Neural cell (in vitro differentiated cells): ENCODE results near the gene ELAC1. TPM values are rescaled to one million over a fixed set of nuclear protein-coding genes. Genes with fewer than 3 reads are reported as not detected.

ENCODE experiments used
- H2AFZ ChIP-seq: fragments of 200-600, 300-800 bp; sonication (generic), shearing (Covaris generic); 2 replicates; pipeline ENCODE4 v1.6.0; 2014; ENCODE audit warnings: low read depth, mild to moderate bottlenecking, antibody characterized with exemption, low read length, moderate library complexity
- H3F3A ChIP-seq: fragments of 200-600 bp; shearing (Covaris generic); 2 replicates; pipeline ENCODE4 v1.6.1; 2016; ENCODE audit warnings: mild to moderate bottlenecking, moderate library complexity, mixed read lengths, antibody characterized with exemption, low read length; ENCODE audit not compliant: insufficient read depth, poor library complexity, severe bottlenecking
- H3K27ac ChIP-seq: fragments of 200-600, 300-800 bp; sonication (generic), shearing (Covaris generic); 2 replicates; pipeline ENCODE4 v1.5.1; 2014; ENCODE audit warnings: mild to moderate bottlenecking, low read length, moderate library complexity
- H3K27me3 ChIP-seq: fragments of 300-800, 200-600 bp; sonication (generic), shearing (Covaris generic); 2 replicates; pipeline ENCODE4 v1.6.0; 2014; ENCODE audit warnings: mild to moderate bottlenecking, low read depth, low read length, moderate library complexity; ENCODE audit not compliant: insufficient read depth
- H3K36me3 ChIP-seq: fragments of 300-800, 200-600 bp; sonication (generic), shearing (Covaris generic); 2 replicates; pipeline ENCODE4 v1.5.1; 2014; ENCODE audit warnings: mild to moderate bottlenecking, antibody characterized with exemption, low read length, moderate library complexity; ENCODE audit not compliant: insufficient read depth
- H3K4me2 ChIP-seq: fragments of 300-800, 200-600 bp; sonication (generic), shearing (Covaris generic); 2 replicates; pipeline ENCODE4 v1.6.0; 2014; ENCODE audit warnings: mild to moderate bottlenecking, low read length
- H3K4me3 ChIP-seq: fragments of 300-800, 200-600 bp; sonication (generic), shearing (Covaris generic); 2 replicates; pipeline ENCODE4 v1.5.1; 2014; ENCODE audit warnings: mild to moderate bottlenecking, low read length, moderate library complexity
- H3K79me2 ChIP-seq: fragments of 200-600 bp; shearing (Covaris generic); replicated peaks from 2 replicates; pipeline ENCODE4 v1.6.0; 2014; ENCODE audit warnings: mild to moderate bottlenecking, low read length, moderate library complexity; ENCODE audit not compliant: insufficient read depth
- H3K9ac ChIP-seq: fragments of 300-800, 200-600 bp; sonication (generic), shearing (Covaris generic); 2 replicates; pipeline ENCODE4 v1.6.1; 2016; ENCODE audit warnings: mild to moderate bottlenecking, low read length, mixed read lengths
- H3K9me2 ChIP-seq: fragments of 200-600 bp; shearing (Covaris generic); 2 replicates; pipeline ENCODE4 v1.6.1; 2016; ENCODE audit warnings: mild to moderate bottlenecking, low read length, mixed read lengths; ENCODE audit not compliant: insufficient read depth
- H3K9me3 ChIP-seq: fragments of 200-600, 300-800 bp; sonication (generic), shearing (Covaris generic); 2 replicates; pipeline ENCODE4 v1.6.1; 2016; ENCODE audit warnings: mild to moderate bottlenecking, mixed run types, low read length, moderate library complexity, mixed read lengths
- H4K20me1 ChIP-seq: fragments of 200-600 bp; shearing (Covaris generic); 2 replicates; pipeline ENCODE4 v1.6.1; 2016; ENCODE audit warnings: mild to moderate bottlenecking, mixed run types; ENCODE audit not compliant: insufficient read depth
- CTCF ChIP-seq: fragments of 450-650 bp; IDR thresholded peaks from 2 replicates; pipeline ENCODE4 v1.5.1; 2014; ENCODE audit warnings: antibody characterized with exemption, mild to moderate bottlenecking, moderate library complexity; ENCODE audit not compliant: poor library complexity, severe bottlenecking
- EP300 ChIP-seq: fragments of 450-650 bp; conservative IDR thresholded peaks from 2 replicates; pipeline ENCODE4 v1.6.1; 2014; ENCODE audit warnings: antibody characterized with exemption, mild to moderate bottlenecking, moderate library complexity; ENCODE audit not compliant: poor library complexity, severe bottlenecking
- EZH2 ChIP-seq: fragments of 200-600, 300-800 bp; shearing (Covaris generic), sonication (generic); IDR thresholded peaks from 2 replicates; pipeline ENCODE4 v1.6.1; 2014; ENCODE audit warnings: antibody characterized with exemption, low read length, borderline replicate concordance, mild to moderate bottlenecking; ENCODE audit not compliant: insufficient read depth, poor library complexity, severe bottlenecking
- MXI1 ChIP-seq: fragments of 450-650 bp; conservative IDR thresholded peaks from 2 replicates; pipeline ENCODE4 v1.6.1; 2014; ENCODE audit warnings: antibody characterized with exemption, mild to moderate bottlenecking; ENCODE audit not compliant: poor library complexity, severe bottlenecking
- POLR2AphosphoS5 ChIP-seq: IDR thresholded peaks from 2 replicates; pipeline ENCODE4 v1.6.1; 2012
- RAD21 ChIP-seq: fragments of 450-650 bp; conservative IDR thresholded peaks from 2 replicates; pipeline ENCODE4 v1.6.1; 2014; ENCODE audit warnings: antibody characterized with exemption, mild to moderate bottlenecking, moderate library complexity
- REST ChIP-seq: IDR thresholded peaks from 2 replicates; pipeline ENCODE4 v1.6.1; 2012; ENCODE audit warnings: borderline replicate concordance
- SMC3 ChIP-seq: fragments of 450-650 bp; conservative IDR thresholded peaks from 2 replicates; pipeline ENCODE4 v1.6.1; 2014; ENCODE audit warnings: antibody characterized with exemption, mild to moderate bottlenecking, moderate library complexity; ENCODE audit not compliant: poor library complexity
- TAF1 ChIP-seq: IDR thresholded peaks from 2 replicates; pipeline ENCODE4 v1.6.1; 2012; ENCODE audit warnings: low read depth
- polyA plus RNA-seq: library from polyadenylated mRNA; depleted of rRNA; stranded (reverse); fragments of >200 nt; gene quantifications from 2 replicates; pipeline ENCODE4 v1.2.3, GENCODE V29; 2014

The ELAC1 gene
- polyA plus RNA-seq, 1 donor from 2014 or later, result 20.6 TPM

- no peak overlapping the region for H3K4me2 ChIP-seq
- H3K9me2 ChIP-seq, result no peaks in the 10 kb centered on the region
- H2AFZ ChIP-seq, result no peak overlapping the region
- no peak overlapping the region for H3K27ac ChIP-seq
- no peaks in the 10 kb centered on the region for H3K79me2 ChIP-seq
- no peaks in the 10 kb centered on the region for H3K9me3 ChIP-seq
- H3K36me3 ChIP-seq, result no peaks in the 10 kb centered on the region
- H3F3A ChIP-seq, result no peaks in the 10 kb centered on the region
- TF ChIP-seq TAF1 (no peak), EP300 (no peak), MXI1 (no peak), REST (no peak), EZH2 (no peak), CTCF (no peak), RAD21 (no peak), SMC3 (no peak), POLR2AphosphoS5 (no peak)
- no peaks in the 10 kb centered on the region for H3K27me3 ChIP-seq
- no peak overlapping the region for H3K9ac ChIP-seq
- H4K20me1 ChIP-seq, result no peaks in the 10 kb centered on the region
- no peak overlapping the region for H3K4me3 ChIP-seq
Measured at GRCh38 chr18:51017140-51017879, 49.5 kb downstream of the ELAC1 start.

- Histone ChIP-seq H3K4me3 (no peak overlapping the region), H3K9me3 (peaks cover 4% of the 10 kb centered on the region), H4K20me1 (no peaks in the 10 kb centered on the region), H3K9me2 (no peaks in the 10 kb centered on the region), H3K27me3 (no peaks in the 10 kb centered on the region), H3K79me2 (no peaks in the 10 kb centered on the region), H3K4me2 (no peak overlapping the region), H3K36me3 (peaks cover 6% of the 10 kb centered on the region), H3K9ac (no peak overlapping the region), H3F3A (no peaks in the 10 kb centered on the region), H2AFZ (no peak overlapping the region), H3K27ac (no peak overlapping the region)
- TF ChIP-seq MXI1 (no peak), TAF1 (no peak), POLR2AphosphoS5 (no peak)
Measured at GRCh38 chr18:51020536-51020935, 52.7 kb downstream of the ELAC1 start.
